OCI-LY7 (cell line): ENCODE data around the gene SV2B. TPM values are rescaled to one million over a fixed set of nuclear protein-coding genes. Genes with fewer than 3 reads are reported as not detected.

Source experiments
- BruUV-seq: library from RNA; stranded (reverse); fragments of 400-500 nt; replicated peaks from 2 replicates; lab custom pipeline; 2021; lab: Mats Ljungman, UMichigan
- CTCF ChIA-PET: fragments of 300-600 bp; sonication (Branson Sonifier 250); formaldehyde crosslinking; loops from one replicate; lab custom pipeline; 2022; ENCODE audit warnings: antibody characterized with exemption; ENCODE audit not compliant: unreplicated experiment; lab: Charles Lee
- POLR2A ChIA-PET: fragments of 300-600 bp; sonication (Branson Sonifier 250); formaldehyde crosslinking; loops from one replicate; lab custom pipeline; 2022; ENCODE audit warnings: antibody characterized with exemption; lab: Charles Lee
- DNase-seq: peaks from one replicate; pipeline ENCODE4 v3.0.0-alpha.2; 2015; ENCODE audit warnings: low spot score
- H2AFZ ChIP-seq: fragments of 200-600 bp; sonication (generic), shearing (Covaris generic); 2 replicates; pipeline ENCODE4 v1.6.1; 2014; ENCODE audit warnings: mild to moderate bottlenecking, antibody characterized with exemption, low read length, moderate library complexity
- H3K27ac ChIP-seq: fragments of 200-600 bp; sonication (generic); 2 replicates; pipeline ENCODE4 v1.5.1; 2014; ENCODE audit warnings: mixed run types, low read depth, mild to moderate bottlenecking, moderate library complexity, low read length, inconsistent platforms; ENCODE audit not compliant: poor library complexity, severe bottlenecking
- H3K36me3 ChIP-seq: fragments of 200-600 bp; sonication (generic); 2 replicates; pipeline ENCODE4 v1.6.1; 2014; ENCODE audit warnings: mild to moderate bottlenecking, antibody characterized with exemption, low read length, moderate library complexity, mixed read lengths; ENCODE audit not compliant: insufficient read depth
- H3K4me1 ChIP-seq: fragments of 200-600 bp; sonication (generic); 2 replicates; pipeline ENCODE4 v1.5.1; 2014; ENCODE audit warnings: mild to moderate bottlenecking, low read length; ENCODE audit not compliant: insufficient read depth, poor library complexity, severe bottlenecking
- H3K4me2 ChIP-seq: fragments of 200-600 bp; sonication (generic); 2 replicates; pipeline ENCODE4 v1.6.1; 2014; ENCODE audit warnings: mild to moderate bottlenecking, low read length
- H3K4me3 ChIP-seq: fragments of 200-600 bp; sonication (generic); 2 replicates; pipeline ENCODE4 v1.5.1; 2014; ENCODE audit warnings: mild to moderate bottlenecking, low read depth, low read length; ENCODE audit not compliant: poor library complexity, severe bottlenecking
- H3K79me2 ChIP-seq: fragments of 200-600 bp; sonication (generic); 2 replicates; pipeline ENCODE4 v1.6.1; 2016; ENCODE audit warnings: low read depth, mild to moderate bottlenecking, low read length, moderate library complexity, mixed read lengths; ENCODE audit not compliant: insufficient read depth
- H3K9me2 ChIP-seq: fragments of 200-600 bp; sonication (generic); 2 replicates; pipeline ENCODE4 v1.6.1; 2016; ENCODE audit warnings: mild to moderate bottlenecking, low read length, mixed read lengths; ENCODE audit not compliant: insufficient read depth
- H3K9me3 ChIP-seq: fragments of 200-600 bp; sonication (generic); 2 replicates; pipeline ENCODE4 v1.6.1; 2014; ENCODE audit warnings: mild to moderate bottlenecking, mixed run types, low read length, mixed read lengths
- H4K20me1 ChIP-seq: fragments of 200-600 bp; sonication (generic); 2 replicates; pipeline ENCODE4 v1.6.1; 2014; ENCODE audit warnings: mild to moderate bottlenecking, antibody characterized with exemption, low read length, moderate library complexity, mixed read lengths; ENCODE audit not compliant: insufficient read depth
- CTCF ChIP-seq: fragments of 200-600 bp; sonication (generic); conservative IDR thresholded peaks from 2 replicates; pipeline ENCODE4 v1.5.1; 2014; ENCODE audit warnings: mild to moderate bottlenecking, antibody characterized with exemption, low read length, moderate library complexity, mixed read lengths
- EZH2phosphoT487 ChIP-seq: fragments of 200-600 bp; sonication (generic); IDR thresholded peaks from 2 replicates; pipeline ENCODE4 v1.6.1; 2018; ENCODE audit warnings: low read depth, borderline replicate concordance, mild to moderate bottlenecking, mixed run types, antibody characterized with exemption, low read length, moderate library complexity, mixed read lengths
- intact Hi-C: fragments of 100-400 bp; cut with micrococcal nuclease; formaldehyde crosslinking; loops from one replicate; pipeline ENCODE4 v1.10.0; 2022; ENCODE audit not compliant: unreplicated experiment
- total RNA-seq, 2 experiments: library from RNA; depleted of rRNA in 1 of 2; stranded (reverse); fragments of >200 nt in 1 of 2; shearing (Covaris generic) in 1 of 2; gene quantifications; 2 replicates each; pipeline ENCODE4 v1.2.3, GENCODE V29; 2014 to 2022

Gene SV2B
- total RNA-seq, 2 experiments from 2014 or later, result 0.15 TPM; not detected in 1

- H3K4me2 ChIP-seq, result no peak overlapping the region
- ChIA-PET CTCF (no interaction called here), POLR2A (no interaction called here)
- H3K9me2 ChIP-seq, result no peaks in the 10 kb centered on the region
- H2AFZ ChIP-seq, result no peak overlapping the region
- DNase-seq, result no peak
- BruUV-seq, result no TSS peak
- H3K9me3 ChIP-seq, result no peaks in the 10 kb centered on the region
- H3K4me3 ChIP-seq, result no peak overlapping the region
- no peaks in the 10 kb centered on the region for H3K36me3 ChIP-seq
- no peaks in the 10 kb centered on the region for H4K20me1 ChIP-seq
- H3K4me1 ChIP-seq, result no peaks in the 10 kb centered on the region
- TF ChIP-seq CTCF (no peak), EZH2phosphoT487 (no peak)
- H3K27ac ChIP-seq, result no peak overlapping the region
- intact Hi-C loops, result no loop called here
- H3K79me2 ChIP-seq, result no peaks in the 10 kb centered on the region
Observed at GRCh38 chr15:91061997-91062396, 38.1 kb upstream of the SV2B start.

DNA sequence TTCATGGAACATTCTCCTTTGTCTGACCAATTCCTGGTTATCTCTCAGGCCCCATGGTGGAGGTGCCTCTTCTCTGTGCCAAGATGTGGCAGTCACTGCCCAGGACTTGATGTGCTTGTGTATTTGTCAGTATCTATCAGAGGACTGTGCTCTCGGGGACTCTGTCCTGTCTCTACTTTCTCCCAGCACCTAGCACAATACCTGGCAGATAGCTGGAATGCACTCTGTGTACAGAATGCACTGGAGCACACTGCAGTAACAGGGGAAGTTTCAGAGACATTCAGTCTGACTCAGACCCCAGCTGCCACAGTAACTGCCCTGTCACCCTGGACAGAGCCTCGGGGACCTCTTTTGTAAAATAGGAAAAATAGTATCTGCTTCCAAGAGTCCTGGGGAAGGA is 34.6 kb upstream of the SV2B start:
- no TSS peak for BruUV-seq
- TF ChIP-seq EZH2phosphoT487 (no peak), CTCF (no peak)
- H3K4me3 ChIP-seq, result no peak overlapping the region
- no peak overlapping the region for H3K27ac ChIP-seq
- H3K36me3 ChIP-seq, result no peaks in the 10 kb centered on the region
- no peaks in the 10 kb centered on the region for H3K9me3 ChIP-seq
- H3K4me1 ChIP-seq, result no peaks in the 10 kb centered on the region
- ChIA-PET POLR2A (no interaction called here), CTCF (no interaction called here)
- H4K20me1 ChIP-seq, result no peaks in the 10 kb centered on the region
- H3K9me2 ChIP-seq, result no peaks in the 10 kb centered on the region
- intact Hi-C loops, result no loop called here
- H3K4me2 ChIP-seq, result no peak overlapping the region
- no peak overlapping the region for H2AFZ ChIP-seq
- no peaks in the 10 kb centered on the region for H3K79me2 ChIP-seq
- DNase-seq, result no peak

GRCh38 chr15:91067036-91067435 is 33.0 kb upstream of the SV2B start:
- Histone ChIP-seq H3K4me1 (no peaks in the 10 kb centered on the region), H3K9me3 (no peaks in the 10 kb centered on the region), H2AFZ (no peak overlapping the region), H3K79me2 (no peaks in the 10 kb centered on the region), H3K9me2 (no peaks in the 10 kb centered on the region), H3K36me3 (no peaks in the 10 kb centered on the region), H4K20me1 (no peaks in the 10 kb centered on the region), H3K4me3 (no peak overlapping the region), H3K4me2 (no peak overlapping the region), H3K27ac (no peak overlapping the region)
- intact Hi-C loops, result no loop called here
- TF ChIP-seq CTCF (no peak), EZH2phosphoT487 (no peak)
- CTCF ChIA-PET, result no interaction called here
- no TSS peak for BruUV-seq
- POLR2A ChIA-PET, result interaction anchor here (0.6 kb wide), 1 partner anchor 206 kb away, joined by 5 read pairs; no protein-coding TSS in a partner anchor
- no peak for DNase-seq
